Gastroesophageal sphincter (tissue), 4 donors: ENCODE measurements around the gene ITGAX. TPM values are rescaled to one million over a fixed set of nuclear protein-coding genes. Genes with fewer than 3 reads are reported as not detected.

Source experiments
- ATAC-seq: fragments of 150-250 bp; one replicate; pipeline ENCODE4 v1.9.1; 2016; ENCODE audit warnings: mild to moderate bottlenecking, moderate library complexity
- H3K27ac ChIP-seq, 4 donors: fragments of 200-600 bp; sonication (generic) in 3 of 4; 1 replicate in 3 of 4; 2 replicates in 1 of 4; pipeline ENCODE4 v1.5.1; 2016 to 2019
- H3K27me3 ChIP-seq: fragments of 200-600 bp; sonication (generic); one replicate; pipeline ENCODE4 v1.5.1; 2019
- H3K36me3 ChIP-seq, 2 donors: fragments of 200-600 bp; sonication (generic); one replicate each; pipeline ENCODE4 v1.5.1; 2019; ENCODE audit warnings: control low read depth in 1 of 2
- H3K4me1 ChIP-seq, 3 donors: fragments of 200-600 bp; sonication (generic); 1 replicate in 2 of 3; 2 replicates in 1 of 3; pipeline ENCODE4 v1.5.1; 2016 to 2019; ENCODE audit warnings: control low read depth in 2 of 3
- H3K4me3 ChIP-seq, 2 donors: fragments of 200-600 bp; sonication (generic); one replicate each; pipeline ENCODE4 v1.5.1; 2019; ENCODE audit warnings: mild to moderate bottlenecking in 1 of 2, moderate library complexity in 1 of 2
- H3K9me3 ChIP-seq, 3 donors: fragments of 200-600 bp; sonication (generic); one replicate each; pipeline ENCODE4 v1.5.1; 2017 to 2019; ENCODE audit warnings: control low read depth in 2 of 3
- CTCF ChIP-seq, 4 experiments: fragments of 200-600 bp in 2 of 4; fragments of 450-650 bp in 2 of 4; sonication (generic) in 1 of 4; IDR thresholded peaks; one replicate each; pipeline ENCODE4 v1.5.1; 2017 to 2019; ENCODE audit warnings: antibody characterized with exemption in 4 of 4, mild to moderate bottlenecking in 2 of 4, moderate library complexity in 2 of 4
- EP300 ChIP-seq: sonication (generic); formaldehyde crosslinking; IDR thresholded peaks from one replicate; pipeline ENCODE4 v1.6.1; 2017; ENCODE audit warnings: antibody characterized with exemption, mild to moderate bottlenecking
- POLR2A ChIP-seq, 2 donors: fragments of 450-650 bp; IDR thresholded peaks; one replicate each; pipeline ENCODE4 v1.6.1; 2017; ENCODE audit warnings: antibody characterized with exemption in 2 of 2, mild to moderate bottlenecking in 2 of 2, moderate library complexity in 1 of 2
- POLR2AphosphoS5 ChIP-seq: sonication (generic); formaldehyde crosslinking; IDR thresholded peaks from one replicate; pipeline ENCODE4 v1.6.1; 2017; ENCODE audit warnings: antibody characterized with exemption
- WGBS, 2 donors: methylation state at CpG; one replicate each; pipeline ENCODE4 v1.1.5; 2018; ENCODE audit warnings: low coverage in 1 of 2; 5-methylcytosine and 5-hydroxymethylcytosine counted together
- total RNA-seq, 4 donors: library from RNA; depleted of rRNA; stranded (reverse); fragments of >200 nt; gene quantifications; one replicate each; pipeline ENCODE4 v1.1.0, GENCODE V29; 2016

The ITGAX gene
- total RNA-seq, 4 donors from 2014 or later: 1.2 to 7.5 (median 2.4) TPM

- Histone ChIP-seq H3K4me3 (no peak overlapping the region), H3K9me3 (peaks cover 0 to 44% (median 0%) of the 10 kb centered on the region in 3 donors), H3K36me3 (no peaks in the 10 kb centered on the region), H3K4me1 (no peaks in the 10 kb centered on the region), H3K27me3 (peaks cover 48% of the 10 kb centered on the region), H3K27ac (no peak overlapping the region)
- ATAC-seq: no peak
- 76% methylated on average over 3 of the region's 16 CpGs; no CpG with 5 or more reads in 1 of the 2 donors for WGBS, 2 donors
- TF ChIP-seq POLR2AphosphoS5 (no peak), EP300 (no peak), POLR2A (IDR thresholded peaks at IDR 0.05) (no peak), CTCF (IDR thresholded peaks at IDR 0.05) (no peak)
Observed at GRCh38 chr16:31325171-31325570, 29.8 kb upstream of the ITGAX start.

GRCh38 chr16:31327646-31328225 is 27.2 kb upstream of the ITGAX start:
- no peak for ATAC-seq
- H3K9me3 ChIP-seq: peaks cover 0 to 22% (median 0%) of the 10 kb centered on the region in 3 donors
- H3K4me1 ChIP-seq: peaks cover 0 to 10% (median 4%) of the 10 kb centered on the region in 3 donors
- TF ChIP-seq POLR2AphosphoS5: no peak
- TF ChIP-seq EP300: no peak
- TF ChIP-seq POLR2A (IDR thresholded peaks at IDR 0.05): no peak
- TF ChIP-seq CTCF (IDR thresholded peaks at IDR 0.05): no peak
- no peak overlapping the region for H3K27ac ChIP-seq
- no peaks in the 10 kb centered on the region for H3K36me3 ChIP-seq
- H3K27me3 ChIP-seq: peaks cover 56% of the 10 kb centered on the region
- H3K4me3 ChIP-seq: no peak overlapping the region
- 33 to 39% methylated on average over 10 of the region's 10 CpGs for WGBS, 2 donors

- Histone ChIP-seq H3K9me3 (peaks cover 0 to 14% (median 0%) of the 10 kb centered on the region in 3 donors), H3K27me3 (peaks cover 62% of the 10 kb centered on the region), H3K4me1 (peaks cover 0 to 10% (median 4%) of the 10 kb centered on the region in 3 donors), H3K4me3 (no peak overlapping the region), H3K36me3 (no peaks in the 10 kb centered on the region), H3K27ac (no peak overlapping the region)
- ATAC-seq: no peak
- WGBS, 2 donors: 79 to 87% methylated on average over 10 to 12 of the region's 12 CpGs
- TF ChIP-seq EP300 (no peak), POLR2A (IDR thresholded peaks at IDR 0.05) (no peak), CTCF (IDR thresholded peaks at IDR 0.05) (no peak), POLR2AphosphoS5 (no peak)
Observed at GRCh38 chr16:31328322-31329052, 26.5 kb upstream of the ITGAX start.

- ATAC-seq: no peak
- Histone ChIP-seq H3K27me3 (peaks cover 72% of the 10 kb centered on the region), H3K4me1 (peaks cover 0 to 10% (median 4%) of the 10 kb centered on the region in 3 donors), H3K27ac (no peak overlapping the region), H3K36me3 (no peaks in the 10 kb centered on the region), H3K9me3 (peaks cover 0 to 3% (median 0%) of the 10 kb centered on the region in 3 donors), H3K4me3 (no peak overlapping the region)
- WGBS, 2 donors: 28% methylated on average over 19 of the region's 39 CpGs; no CpG with 5 or more reads in 1 of the 2 donors
- TF ChIP-seq CTCF (IDR thresholded peaks at IDR 0.05) (no peak), EP300 (no peak), POLR2A (IDR thresholded peaks at IDR 0.05) (no peak), POLR2AphosphoS5 (no peak)
Observed at GRCh38 chr16:31329671-31330552, 25.1 kb upstream of the ITGAX start.
